Mesendoderm (in vitro differentiated cells): ENCODE results near the gene GP9.
A peak's percentile ranks its signal among the peaks of the same experiment; 100 is the strongest.

Experiments used
- DNase-seq: peaks from one replicate; pipeline ENCODE4 v3.0.0; 2013
- H2AK5ac ChIP-seq: 2 replicates; pipeline ENCODE4 v1.6.1; 2013; ENCODE audit warnings: low read length, inconsistent platforms
- H2BK120ac ChIP-seq: 2 replicates; pipeline ENCODE4 v1.6.1; 2013; ENCODE audit warnings: low read depth, mild to moderate bottlenecking, low read length, moderate library complexity, mixed read lengths
- H2BK15ac ChIP-seq: replicated peaks from 2 replicates; pipeline ENCODE4 v1.6.1; 2013; ENCODE audit warnings: low read depth, mild to moderate bottlenecking, moderate library complexity
- H2BK5ac ChIP-seq: 2 replicates; pipeline ENCODE4 v1.6.1; 2013; ENCODE audit warnings: low read length, inconsistent platforms
- H3K18ac ChIP-seq: 2 replicates; pipeline ENCODE4 v1.6.1; 2013; ENCODE audit warnings: mild to moderate bottlenecking, low read length, mixed read lengths
- H3K23ac ChIP-seq: one replicate; pipeline ENCODE4 v1.6.1; 2013; ENCODE audit warnings: low read length
- H3K27ac ChIP-seq: 2 replicates; pipeline ENCODE4 v1.5.1; 2013; ENCODE audit warnings: low read depth, mild to moderate bottlenecking, inconsistent platforms, low read length, moderate library complexity
- H3K27me3 ChIP-seq: 2 replicates; pipeline ENCODE4 v1.6.1; 2013; ENCODE audit warnings: low read length, control low read depth, mild to moderate bottlenecking, inconsistent platforms; ENCODE audit not compliant: insufficient read depth, poor library complexity
- H3K36me3 ChIP-seq: 2 replicates; pipeline ENCODE4 v1.6.1; 2013; ENCODE audit warnings: low read length, inconsistent platforms; ENCODE audit not compliant: control insufficient read depth, insufficient read depth
- H3K4ac ChIP-seq: one replicate; pipeline ENCODE4 v1.6.1; 2013; ENCODE audit warnings: low read depth, mild to moderate bottlenecking, low read length, moderate library complexity
- H3K4me1 ChIP-seq: 2 replicates; pipeline ENCODE4 v1.6.1; 2013; ENCODE audit warnings: low read depth, low read length, inconsistent platforms; ENCODE audit not compliant: control insufficient read depth
- H3K4me2 ChIP-seq: 2 replicates; pipeline ENCODE4 v1.6.1; 2013; ENCODE audit warnings: low read length
- H3K4me3 ChIP-seq: 2 replicates; pipeline ENCODE4 v1.5.1; 2013; ENCODE audit warnings: mild to moderate bottlenecking, low read length
- H3K56ac ChIP-seq: one replicate; pipeline ENCODE4 v1.6.1; 2013; ENCODE audit warnings: low read length
- H3K79me1 ChIP-seq: 2 replicates; pipeline ENCODE4 v1.6.1; 2013; ENCODE audit warnings: low read length, inconsistent platforms
- H3K79me2 ChIP-seq: 2 replicates; pipeline ENCODE4 v1.6.1; 2013; ENCODE audit warnings: mild to moderate bottlenecking, low read length; ENCODE audit not compliant: control insufficient read depth, insufficient read depth
- H3K9ac ChIP-seq: 2 replicates; pipeline ENCODE4 v1.6.1; 2013; ENCODE audit warnings: low read length, inconsistent platforms
- H4K5ac ChIP-seq: one replicate; pipeline ENCODE4 v1.6.1; 2013; ENCODE audit warnings: low read length
- H4K8ac ChIP-seq: one replicate; pipeline ENCODE4 v1.6.1; 2013; ENCODE audit warnings: low read depth, mild to moderate bottlenecking, control low read depth, low read length, moderate library complexity
- WGBS: extraction: QIAGEN DNeasy Blood & Tissue Kit; methylation state at CpG from one replicate; pipeline ENCODE4 v1.1.7; 2013; ENCODE audit warnings: low lambda C conversion rate, missing lambda C conversion rate; ENCODE audit not compliant: insufficient coverage; ENCODE audit errors: extremely low coverage; 5-methylcytosine and 5-hydroxymethylcytosine counted together

Gene GP9

DNA sequence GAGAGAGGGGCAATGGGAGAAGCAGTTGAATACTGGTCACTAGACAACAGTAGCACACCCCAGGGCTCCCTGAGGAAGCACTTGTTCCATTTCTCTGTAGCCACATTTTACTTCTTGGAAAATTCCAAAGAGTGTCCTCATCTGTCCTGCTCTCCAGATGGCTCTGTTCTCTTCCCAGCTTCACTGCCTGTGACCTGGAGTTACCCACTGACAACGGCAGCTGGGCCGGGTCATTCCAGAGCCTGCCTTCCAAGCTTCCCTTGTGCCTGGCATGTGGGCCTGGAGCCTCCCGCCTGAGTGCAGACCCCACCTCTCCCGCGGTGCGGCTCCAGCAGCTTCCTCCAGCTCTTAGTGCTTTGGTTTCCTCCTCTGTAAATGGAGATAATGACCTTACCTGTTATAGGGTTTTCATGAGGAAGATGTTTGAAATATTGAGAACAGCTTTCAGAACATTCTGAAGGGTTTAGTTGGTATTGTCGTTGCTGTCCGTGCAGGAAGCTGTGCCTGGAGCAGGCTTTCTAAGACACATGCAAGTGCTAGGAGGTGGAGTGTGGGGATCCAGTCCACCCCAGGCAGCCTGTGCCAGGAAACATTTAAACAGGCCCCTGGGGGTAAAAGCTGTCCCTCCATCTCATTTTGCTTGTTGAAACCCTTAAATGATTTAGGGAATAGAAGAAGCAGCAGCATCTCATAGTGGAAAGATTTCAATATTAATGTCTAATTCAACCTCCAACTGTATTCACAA, 34.7 kb upstream of the GP9 start:
- Histone ChIP-seq H2BK5ac (no peak overlapping the region), H3K4me1 (peaks cover 1% of the 10 kb centered on the region), H4K8ac (no peak overlapping the region), H3K27ac (no peak overlapping the region), H3K4me2 (no peak overlapping the region), H3K4me3 (no peak overlapping the region), H3K79me1 (no peaks in the 10 kb centered on the region), H2BK15ac (no peak overlapping the region), H3K23ac (no peak overlapping the region), H3K56ac (no peak overlapping the region), H4K5ac (no peak overlapping the region), H3K4ac (no peak overlapping the region), H2BK120ac (no peak overlapping the region), H3K27me3 (no peaks in the 10 kb centered on the region), H3K9ac (no peak overlapping the region), H3K36me3 (no peaks in the 10 kb centered on the region), H2AK5ac (no peak overlapping the region), H3K18ac (no peak overlapping the region), H3K79me2 (no peaks in the 10 kb centered on the region)
- DNase-seq = no peak
- WGBS = no CpG with 5 or more reads among the region's 8 CpGs

DNA sequence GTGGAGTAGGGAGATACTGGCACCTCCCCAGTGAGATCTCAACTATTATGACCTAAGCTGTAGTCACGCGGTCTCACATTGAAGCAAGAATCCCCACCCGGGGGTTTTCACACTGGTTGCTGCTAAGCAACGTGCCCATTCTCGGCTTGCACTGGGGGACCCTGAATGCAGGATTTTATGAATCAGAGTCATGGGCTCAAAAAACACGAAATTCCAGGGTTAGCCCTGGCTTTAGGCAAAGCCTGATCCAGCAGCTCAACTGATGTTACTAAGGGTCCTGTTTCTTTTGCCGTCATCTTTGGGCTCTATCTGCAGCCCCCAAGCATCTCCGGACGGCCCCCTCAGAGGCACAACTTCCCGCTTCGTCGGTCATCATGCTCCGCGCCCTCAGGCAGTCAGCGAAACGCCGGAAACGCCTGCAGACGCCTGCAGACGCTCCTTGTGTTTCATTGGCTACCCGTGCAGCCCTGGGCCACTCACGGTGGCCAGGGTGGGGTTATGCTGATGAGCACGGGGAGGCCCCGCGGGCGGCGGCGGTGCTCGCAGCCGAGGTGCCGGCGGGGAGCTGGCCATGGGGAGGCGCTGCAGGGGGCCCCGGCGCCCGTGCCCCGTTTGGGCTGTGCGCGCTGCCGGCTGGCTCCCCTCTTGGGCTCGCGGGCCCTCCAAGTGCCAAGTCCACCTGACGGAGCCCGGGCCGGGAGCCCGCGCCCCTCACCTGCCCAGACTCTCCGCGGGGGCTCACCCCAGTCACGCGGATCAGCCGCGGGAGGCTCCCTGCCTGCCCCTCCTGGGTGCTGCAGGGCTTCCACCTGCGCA, 33.6 kb upstream of the GP9 start:
- H3K4me2 ChIP-seq = peak overlapping the region; percentile 46
- H3K18ac ChIP-seq = peak overlapping the region; percentile 15
- H3K23ac ChIP-seq = no peak overlapping the region
- WGBS = no CpG with 5 or more reads among the region's 54 CpGs
- H3K27ac ChIP-seq = no peak overlapping the region
- H3K79me1 ChIP-seq = no peaks in the 10 kb centered on the region
- no peak overlapping the region for H2BK15ac ChIP-seq
- no peak overlapping the region for H2BK5ac ChIP-seq
- H3K4me1 ChIP-seq = peaks cover 1% of the 10 kb centered on the region
- DNase-seq = peak; percentile 95
- no peaks in the 10 kb centered on the region for H3K79me2 ChIP-seq
- H2BK120ac ChIP-seq = no peak overlapping the region
- peak overlapping the region; percentile 30 for H4K8ac ChIP-seq
- H3K9ac ChIP-seq = peak overlapping the region; percentile 38
- peak overlapping the region; percentile 73 for H3K56ac ChIP-seq
- no peak overlapping the region for H3K4me3 ChIP-seq
- H4K5ac ChIP-seq = no peak overlapping the region
- no peak overlapping the region for H3K4ac ChIP-seq
- H2AK5ac ChIP-seq = no peak overlapping the region
- H3K36me3 ChIP-seq = no peaks in the 10 kb centered on the region
- no peaks in the 10 kb centered on the region for H3K27me3 ChIP-seq

DNA sequence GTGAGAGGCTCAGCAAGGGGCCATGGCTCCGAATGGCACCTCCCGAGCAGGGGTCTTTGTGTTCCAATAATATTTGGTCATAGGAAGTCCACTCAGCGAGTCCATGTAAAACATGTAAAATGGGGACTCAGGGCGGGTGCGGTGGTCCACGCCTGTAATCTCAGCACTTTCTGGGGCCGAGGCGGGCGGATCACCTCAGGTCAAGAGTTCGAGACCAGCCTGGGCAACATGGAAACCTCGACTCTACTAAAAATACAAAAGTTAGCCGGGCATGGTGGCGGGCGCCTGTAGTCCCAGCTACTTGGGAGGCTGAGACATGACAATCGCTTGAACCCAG, 33.1 kb upstream of the GP9 start:
- H3K79me2 ChIP-seq = no peaks in the 10 kb centered on the region
- no peak overlapping the region for H3K56ac ChIP-seq
- no peak overlapping the region for H2BK5ac ChIP-seq
- H3K27me3 ChIP-seq = no peaks in the 10 kb centered on the region
- no peak overlapping the region for H4K8ac ChIP-seq
- DNase-seq = no peak
- WGBS = no CpG with 5 or more reads among the region's 15 CpGs
- H3K23ac ChIP-seq = no peak overlapping the region
- peak overlapping the region; percentile 38 for H3K9ac ChIP-seq
- peak overlapping the region; percentile 11 for H3K18ac ChIP-seq
- peak overlapping the region; percentile 44 for H3K4me2 ChIP-seq
- no peaks in the 10 kb centered on the region for H3K36me3 ChIP-seq
- no peak overlapping the region for H2AK5ac ChIP-seq
- H4K5ac ChIP-seq = no peak overlapping the region
- H3K79me1 ChIP-seq = no peaks in the 10 kb centered on the region
- H2BK15ac ChIP-seq = no peak overlapping the region
- H3K4ac ChIP-seq = no peak overlapping the region
- H2BK120ac ChIP-seq = no peak overlapping the region
- H3K4me3 ChIP-seq = no peak overlapping the region
- no peak overlapping the region for H3K27ac ChIP-seq
- peaks cover 1% of the 10 kb centered on the region for H3K4me1 ChIP-seq

DNA sequence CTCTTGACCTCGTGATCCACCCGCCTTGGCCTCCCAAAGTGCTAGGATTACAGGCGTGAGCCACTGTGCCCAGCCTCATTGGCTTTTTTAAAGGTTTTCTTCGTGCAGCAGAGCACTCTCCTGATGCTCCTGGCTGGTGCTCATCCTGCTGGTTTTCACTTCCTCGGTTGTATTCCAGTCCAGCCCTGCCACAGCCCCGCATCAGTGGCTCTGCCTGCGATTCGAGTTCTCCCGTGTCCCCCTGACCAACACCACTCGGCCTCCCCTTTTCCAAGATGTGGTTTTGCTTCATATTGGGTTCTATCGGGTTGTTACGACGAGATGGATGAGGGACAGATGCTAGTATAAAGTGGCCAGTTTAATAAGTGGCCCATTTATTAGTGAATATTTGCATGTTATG, 31.7 kb upstream of the GP9 start:
- H4K8ac ChIP-seq = no peak overlapping the region
- no peaks in the 10 kb centered on the region for H3K36me3 ChIP-seq
- H3K4me3 ChIP-seq = no peak overlapping the region
- no CpG with 5 or more reads among the region's 13 CpGs for WGBS
- H3K4me1 ChIP-seq = peaks cover 1% of the 10 kb centered on the region
- H2BK15ac ChIP-seq = no peak overlapping the region
- H3K79me2 ChIP-seq = no peaks in the 10 kb centered on the region
- no peak overlapping the region for H3K23ac ChIP-seq
- no peaks in the 10 kb centered on the region for H3K79me1 ChIP-seq
- H2BK5ac ChIP-seq = no peak overlapping the region
- H3K56ac ChIP-seq = no peak overlapping the region
- no peak overlapping the region for H4K5ac ChIP-seq
- H3K27me3 ChIP-seq = no peaks in the 10 kb centered on the region
- DNase-seq = no peak
- H3K18ac ChIP-seq = no peak overlapping the region
- H3K4me2 ChIP-seq = no peak overlapping the region
- H3K9ac ChIP-seq = no peak overlapping the region
- H2BK120ac ChIP-seq = no peak overlapping the region
- no peak overlapping the region for H2AK5ac ChIP-seq
- no peak overlapping the region for H3K4ac ChIP-seq
- H3K27ac ChIP-seq = no peak overlapping the region

DNA sequence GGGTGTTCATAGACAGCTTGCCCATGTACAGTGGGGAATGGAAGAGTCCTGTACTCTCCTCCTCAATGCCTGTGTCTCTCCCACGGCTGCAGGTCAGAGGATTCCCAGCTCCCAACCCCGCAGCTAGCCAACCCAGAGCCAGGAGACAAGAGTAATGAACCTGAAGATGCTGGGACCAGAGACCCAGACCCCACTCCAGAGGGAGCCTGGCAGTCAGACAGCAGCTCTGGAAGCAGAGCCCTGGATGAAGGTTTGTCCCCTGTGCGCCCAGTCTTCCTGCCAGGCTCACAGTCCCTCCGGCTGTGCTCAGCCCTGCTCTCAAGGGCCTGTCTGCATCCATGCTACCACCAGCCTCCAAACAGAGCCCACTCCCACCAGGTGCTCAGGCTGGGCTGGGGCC, 30.0 kb upstream of the GP9 start:
- H3K4me3 ChIP-seq = no peak overlapping the region
- H3K79me2 ChIP-seq = no peaks in the 10 kb centered on the region
- WGBS = no CpG with 5 or more reads among the region's 4 CpGs
- no peak overlapping the region for H3K27ac ChIP-seq
- no peaks in the 10 kb centered on the region for H3K27me3 ChIP-seq
- no peaks in the 10 kb centered on the region for H3K36me3 ChIP-seq
- no peak overlapping the region for H3K4ac ChIP-seq
- no peak overlapping the region for H3K56ac ChIP-seq
- H3K4me2 ChIP-seq = no peak overlapping the region
- H4K5ac ChIP-seq = no peak overlapping the region
- H2BK120ac ChIP-seq = no peak overlapping the region
- no peak overlapping the region for H3K23ac ChIP-seq
- H2AK5ac ChIP-seq = no peak overlapping the region
- H4K8ac ChIP-seq = no peak overlapping the region
- no peaks in the 10 kb centered on the region for H3K79me1 ChIP-seq
- no peak overlapping the region for H3K9ac ChIP-seq
- H3K18ac ChIP-seq = no peak overlapping the region
- no peak overlapping the region for H2BK5ac ChIP-seq
- no peak for DNase-seq
- H3K4me1 ChIP-seq = peaks cover 1% of the 10 kb centered on the region
- H2BK15ac ChIP-seq = no peak overlapping the region
